ENCODE results near the gene AOAH.
"Not testable (repeated sequence)": the region's sequence is repeated elsewhere in the genome, so short reads cannot be mapped to it uniquely, and the experiment has no call there.

AOAH gene

GRCh38 chr7:36535866-36536664 lies 188.2 kb downstream of the AOAH start:
- DNase-seq = no peak

- no peak for DNase-seq
Measured at GRCh38 chr7:36533717-36534116, 190.6 kb downstream of the AOAH start.

- no peak for DNase-seq
Measured at GRCh38 chr7:36532981-36533499, 191.3 kb downstream of the AOAH start.

DNA sequence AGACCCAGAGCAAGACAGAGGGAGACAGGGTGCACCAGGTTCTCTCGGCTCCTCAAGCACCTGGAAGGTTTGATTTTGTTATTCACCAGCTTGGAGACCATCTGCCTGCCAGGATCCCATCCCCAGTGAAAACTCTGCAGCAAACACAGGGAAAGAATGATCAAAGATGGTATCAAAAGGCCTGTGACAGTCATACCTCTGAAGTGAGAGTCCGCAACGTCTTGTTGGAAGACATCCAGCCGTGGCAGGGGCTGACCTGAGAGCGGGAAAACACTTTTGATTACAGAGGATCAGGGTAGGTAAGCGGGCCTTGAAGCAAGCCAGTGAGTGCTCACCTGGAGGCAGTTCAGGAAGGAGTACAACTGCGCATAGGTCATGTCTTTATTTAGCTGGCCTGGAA lies 192.3 kb downstream of the AOAH start:
- DNase-seq = no peak

DNA sequence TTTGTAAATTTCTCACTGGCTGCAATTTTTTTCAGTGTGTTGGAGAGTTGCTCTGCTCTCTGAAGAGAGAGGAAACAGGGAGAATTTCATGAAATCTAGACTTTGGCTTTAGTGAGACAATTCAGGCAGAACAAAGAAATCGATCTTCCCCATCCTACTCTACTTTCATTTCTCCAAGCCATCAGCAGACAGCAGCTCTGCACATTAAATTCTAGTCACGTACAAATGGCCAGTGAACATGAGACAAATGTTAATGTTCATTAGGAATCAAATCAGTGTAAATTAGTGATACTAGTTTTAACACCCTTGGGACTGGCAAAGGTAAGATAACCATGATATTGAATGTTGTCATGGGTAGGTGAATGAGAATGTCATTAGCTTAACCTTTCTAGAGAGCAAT lies 193.8 kb downstream of the AOAH start:
- DNase-seq = no peak

DNA sequence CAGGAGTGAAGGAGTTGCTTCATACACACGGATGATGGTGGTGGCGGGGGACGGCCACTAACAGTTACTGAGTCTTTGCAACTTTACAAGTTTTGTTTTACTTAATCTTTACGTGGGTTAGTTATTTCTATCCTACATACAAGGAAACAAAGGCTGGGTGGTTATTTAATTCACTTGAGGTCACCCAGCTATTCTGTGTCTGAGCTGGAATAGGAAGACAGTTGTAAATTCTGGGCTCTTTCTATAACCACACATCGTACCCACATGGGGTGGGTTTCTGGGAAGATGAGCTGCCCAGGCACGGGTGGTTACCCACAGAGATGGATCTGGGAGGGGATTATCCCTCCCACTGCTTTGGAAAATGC lies 196.8 kb downstream of the AOAH start:
- no peak for DNase-seq

GRCh38 chr7:36526863-36527548 lies 197.3 kb downstream of the AOAH start:
- peak; percentile 72 for DNase-seq

DNA sequence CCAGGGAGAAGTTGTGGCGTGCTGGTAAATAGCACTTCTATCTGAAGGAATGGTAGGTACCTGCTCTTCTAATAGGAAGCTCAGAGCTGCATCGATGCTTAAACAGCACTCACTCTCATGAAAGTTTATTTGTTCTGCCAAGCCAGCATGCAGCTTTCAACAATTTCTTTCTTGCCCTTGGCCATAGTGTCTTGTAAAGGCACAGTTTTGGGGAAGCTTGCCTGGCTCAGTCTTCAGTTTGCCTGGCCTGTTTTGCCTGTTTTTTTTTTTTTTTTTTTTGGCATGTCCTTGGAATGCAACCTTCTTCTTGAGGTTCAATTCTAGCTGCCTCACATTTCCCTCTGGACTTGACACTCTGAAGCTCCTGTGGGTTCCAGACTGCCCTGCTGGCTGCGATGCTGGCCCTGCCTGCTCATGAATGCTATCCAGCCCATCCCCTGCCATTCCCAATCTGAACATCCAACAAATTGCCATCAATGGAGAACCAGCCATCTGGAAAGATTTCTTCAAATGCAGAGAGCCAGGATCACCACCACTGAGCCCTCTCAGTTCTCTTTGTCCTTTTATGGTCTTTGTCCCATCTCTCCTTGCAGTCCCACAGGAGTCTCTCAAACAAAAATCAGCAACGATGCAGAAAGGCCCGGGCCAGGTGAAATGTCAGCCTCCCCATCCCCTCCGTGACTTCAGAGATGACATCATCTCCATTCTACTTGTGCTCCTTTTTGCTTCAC lies 200.8 kb downstream of the AOAH start:
- no peak for DNase-seq

GRCh38 chr7:36522453-36523007 lies 201.8 kb downstream of the AOAH start:
- DNase-seq = no peak

DNA sequence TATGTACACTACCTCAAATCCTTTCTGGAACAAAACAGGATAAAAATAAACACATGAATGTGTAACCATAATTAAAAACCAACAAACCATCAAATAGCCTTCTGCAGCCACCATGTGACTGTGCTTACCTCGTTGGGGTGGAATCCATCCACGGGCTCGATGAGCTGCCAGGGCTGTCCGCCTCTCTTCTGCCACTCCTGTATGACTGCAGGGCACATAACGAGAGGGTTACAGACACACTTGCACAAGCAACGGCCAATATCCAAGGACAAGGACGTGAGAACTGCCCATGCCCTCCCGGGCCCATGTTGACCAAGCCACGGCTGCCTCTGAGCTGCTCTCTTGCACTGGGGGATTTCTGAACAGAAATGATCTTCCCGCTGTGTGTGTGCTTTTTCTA lies 202.4 kb downstream of the AOAH start:
- no peak for DNase-seq

- no peak for DNase-seq
Measured at GRCh38 chr7:36521133-36521532, 203.2 kb downstream of the AOAH start.

GRCh38 chr7:36515847-36516246 lies 208.4 kb downstream of the AOAH start:
- DNase-seq = no peak

GRCh38 chr7:36514289-36515243 lies 209.7 kb downstream of the AOAH start:
- DNase-seq = no peak

DNA sequence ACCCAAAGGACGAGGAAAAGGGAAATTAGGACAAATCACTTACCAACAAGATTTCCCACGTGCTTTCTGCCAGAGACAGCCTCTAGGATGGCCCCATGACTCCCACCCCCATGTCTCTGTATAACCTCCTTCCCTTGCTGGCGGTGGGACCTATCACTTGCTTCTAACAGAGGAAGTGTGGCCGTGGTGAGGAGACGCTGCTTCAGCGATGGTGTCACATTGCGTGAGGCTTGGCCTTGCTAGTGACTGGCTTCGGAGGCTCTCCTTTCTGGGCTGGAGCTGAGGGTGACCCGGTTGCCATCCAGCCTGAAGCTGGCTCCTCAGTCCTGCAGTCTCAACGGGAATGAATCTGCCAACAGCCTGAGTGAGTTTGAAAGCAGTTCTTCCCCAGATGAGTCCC lies 210.9 kb downstream of the AOAH start:
- no peak for DNase-seq

DNA sequence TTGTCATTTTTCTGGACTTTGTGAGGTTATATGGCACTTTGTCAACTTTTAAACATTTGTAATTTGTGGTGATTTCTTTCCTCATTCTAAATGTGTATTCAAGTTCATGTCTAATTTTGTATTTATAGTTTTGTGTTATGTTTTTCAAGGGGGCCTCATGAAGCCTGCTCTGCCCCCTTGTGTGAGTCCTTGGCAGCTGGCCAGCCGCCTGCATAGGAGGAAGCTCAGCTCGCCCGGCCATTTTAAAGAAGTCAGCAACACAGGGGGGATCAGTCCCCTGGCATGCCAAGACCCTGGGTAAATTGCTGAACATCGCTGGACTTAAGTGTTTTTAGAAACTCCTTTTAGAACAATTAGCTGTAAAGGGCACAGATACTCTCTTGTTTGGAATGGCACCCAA lies 211.7 kb downstream of the AOAH start:
- DNase-seq = no peak

- no peak for DNase-seq
Measured at GRCh38 chr7:36509962-36510361, 214.3 kb downstream of the AOAH start.

DNA sequence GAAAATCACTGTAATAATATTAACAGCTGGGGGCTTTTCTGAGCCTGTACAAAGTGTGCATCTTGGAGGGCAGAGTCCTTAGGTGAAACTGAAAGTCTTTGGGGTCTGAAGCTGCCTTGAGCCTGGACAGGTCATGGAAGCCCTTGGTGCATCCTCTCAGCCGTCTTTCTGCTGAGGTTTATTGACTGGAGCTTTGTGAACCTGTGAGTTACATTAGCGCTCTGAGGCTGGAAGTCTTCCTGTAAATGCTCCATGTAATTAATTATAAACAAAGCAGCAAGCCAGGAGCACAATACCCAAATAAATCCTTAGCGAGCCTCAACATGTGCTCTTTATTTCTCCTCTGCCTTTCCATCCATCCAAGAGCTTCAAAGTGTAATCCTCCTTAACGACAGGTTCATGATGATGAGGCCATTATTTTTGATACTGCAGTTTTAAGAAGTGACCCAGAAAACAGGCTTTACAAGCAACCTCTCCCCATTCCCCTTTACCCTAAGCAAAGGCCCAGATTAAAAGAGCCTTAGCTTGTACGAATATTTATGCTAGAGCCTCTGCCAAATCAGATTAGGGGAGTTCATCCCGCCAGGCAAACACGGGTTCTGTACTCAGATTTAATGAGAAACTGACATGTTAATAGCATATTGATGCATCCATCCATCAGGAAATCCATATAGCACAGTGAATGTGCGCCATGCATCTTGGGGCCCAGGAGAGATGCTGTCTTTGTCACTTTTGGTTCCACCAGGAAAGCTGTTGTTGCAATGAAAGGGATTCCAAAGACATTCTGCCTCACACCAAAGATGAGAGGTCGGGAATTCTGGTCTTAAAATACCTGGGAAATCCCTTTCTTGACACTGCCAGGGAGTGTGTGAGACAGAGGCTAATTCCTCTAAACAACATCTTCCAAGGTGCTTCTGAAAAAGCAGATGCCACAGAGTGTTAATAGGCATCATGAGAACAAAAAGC lies 216.5 kb downstream of the AOAH start:
- no peak for DNase-seq

DNA sequence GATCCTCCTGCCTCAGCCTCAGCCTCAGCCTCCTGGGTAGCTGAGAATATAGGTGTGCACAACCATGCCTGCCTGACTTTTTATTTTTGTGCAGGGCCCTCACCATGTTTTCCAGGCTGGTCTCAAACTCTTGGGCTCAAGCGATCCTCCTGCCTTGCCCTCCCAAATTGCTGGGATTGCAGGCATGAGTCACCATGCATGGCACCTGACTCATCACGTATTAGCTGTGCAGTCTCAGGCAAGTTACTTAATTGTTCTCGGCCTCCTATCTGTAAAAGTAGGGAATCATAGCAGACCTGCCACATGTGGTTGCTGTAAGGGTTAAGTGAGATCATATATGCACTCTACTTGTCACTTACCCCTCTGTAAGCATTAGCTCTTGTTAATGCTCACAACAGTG lies 217.5 kb downstream of the AOAH start:
- no peak for DNase-seq

GRCh38 chr7:36506130-36506798 lies 218.0 kb downstream of the AOAH start:
- DNase-seq = no peak

- not testable (repeated sequence) for DNase-seq
Measured at GRCh38 chr7:36504617-36505016, 219.7 kb downstream of the AOAH start.
